CD4-positive, alpha-beta T cell treated with Interleukin-6 at 100 ng/mL for 8 hours (primary cell): ENCODE data around the gene AFF4.

ENCODE experiments used
- DNase-seq: peaks from one replicate; pipeline ENCODE4 v3.0.0-alpha.2; 2020; ENCODE audit warnings: mixed read lengths, low spot score

Gene AFF4

GRCh38 chr5:132889501-132889900, 73.9 kb downstream of the AFF4 start:
- no peak for DNase-seq

- DNase-seq = no peak
These were observed 76.2 kb downstream of the AFF4 start for GRCh38 chr5:132887283-132887682.

- DNase-seq = no peak
These were observed 77.2 kb downstream of the AFF4 start for GRCh38 chr5:132886064-132886823.

- DNase-seq = no peak
These were observed 78.9 kb downstream of the AFF4 start for GRCh38 chr5:132884548-132884947.

GRCh38 chr5:132883261-132883834, 80.1 kb downstream of the AFF4 start:
- DNase-seq = peak; percentile 29

GRCh38 chr5:132877938-132878337, 85.5 kb downstream of the AFF4 start:
- no peak for DNase-seq

- no peak for DNase-seq
These were observed 86.0 kb downstream of the AFF4 start for GRCh38 chr5:132877466-132877865.

- no peak for DNase-seq
These were observed 87.2 kb downstream of the AFF4 start for GRCh38 chr5:132876020-132876759.

- no peak for DNase-seq
These were observed 89.5 kb downstream of the AFF4 start for GRCh38 chr5:132873930-132874271.

- no peak for DNase-seq
These were observed 90.1 kb downstream of the AFF4 start, which contains the start of gene LEAP2 for GRCh38 chr5:132873119-132873929. LEAP2 (plus strand) TSS chr5:132873668; CDS start chr5:132873695, 27 bp downstream.

- no peak for DNase-seq
These were observed 90.7 kb downstream of the AFF4 start for GRCh38 chr5:132872788-132873118.

GRCh38 chr5:132871459-132872284, 91.8 kb downstream of the AFF4 start:
- no peak for DNase-seq

GRCh38 chr5:132870801-132871200, 92.6 kb downstream of the AFF4 start:
- DNase-seq = no peak

GRCh38 chr5:132868754-132869153, 94.7 kb downstream of the AFF4 start:
- DNase-seq = no peak

GRCh38 chr5:132867046-132867451, 96.4 kb downstream of the AFF4 start:
- no peak for DNase-seq

- DNase-seq = peak; percentile 96
These were observed 96.9 kb downstream of the AFF4 start, which contains the start of the genes GDF9 and UQCRQ for GRCh38 chr5:132866342-132867045. GDF9 (minus strand) TSS chr5:132866469; CDS start chr5:132864533, 1,936 bp downstream. UQCRQ (plus strand) TSS chr5:132866642; CDS start chr5:132866882, 240 bp downstream.

GRCh38 chr5:132865668-132866341, 97.6 kb downstream of the AFF4 start:
- no peak for DNase-seq

GRCh38 chr5:132860742-132861141, 102.7 kb downstream of the AFF4 start:
- no peak for DNase-seq

- no peak for DNase-seq
These were observed 103.5 kb downstream of the AFF4 start for GRCh38 chr5:132859889-132860437.

GRCh38 chr5:132856011-132856410, 107.4 kb downstream of the AFF4 start:
- no peak for DNase-seq
